DMS53 treated with DMSO at 0.1 percent for 48 hours (cell line): ENCODE data around the gene HIKESHI.
"Not testable (repeated sequence)": the region's sequence is repeated elsewhere in the genome, so short reads cannot be mapped to it uniquely, and the experiment has no call there.

ENCODE experiments used
- DNase-seq: peaks from one replicate; lab custom pipeline; 2025; ENCODE audit not compliant: unreplicated experiment; lab: John Stamatoyannopoulos, UW

HIKESHI gene

GRCh38 chr11:86292912-86293616 is 9.0 kb upstream of the HIKESHI start:
- DNase-seq, result no peak

GRCh38 chr11:86294026-86294425 is 8.0 kb upstream of the HIKESHI start:
- DNase-seq, result no peak

- no peak for DNase-seq
These were observed 323 bp upstream of the HIKESHI start for GRCh38 chr11:86301742-86302091.

- no peak for DNase-seq
These were observed 1.2 kb downstream of the HIKESHI start for GRCh38 chr11:86303257-86303656.

GRCh38 chr11:86308710-86309109 is 6.7 kb downstream of the HIKESHI start:
- not testable (repeated sequence) for DNase-seq

GRCh38 chr11:86313793-86314192 is 11.8 kb downstream of the HIKESHI start:
- DNase-seq, result no peak

- no peak for DNase-seq
These were observed 12.6 kb downstream of the HIKESHI start for GRCh38 chr11:86314636-86315035.

GRCh38 chr11:86335131-86335767 is 33.2 kb downstream of the HIKESHI start:
- DNase-seq, result no peak

GRCh38 chr11:86337227-86337626 is 35.2 kb downstream of the HIKESHI start:
- no peak for DNase-seq

GRCh38 chr11:86341382-86341781 is 39.3 kb downstream of the HIKESHI start:
- no peak for DNase-seq

GRCh38 chr11:86346513-86346912 is 44.5 kb downstream of the HIKESHI start:
- DNase-seq, result no peak

- no peak for DNase-seq
These were observed 53.2 kb downstream of the HIKESHI start for GRCh38 chr11:86355256-86355655.

- DNase-seq, result not testable (repeated sequence)
These were observed 55.4 kb downstream of the HIKESHI start for GRCh38 chr11:86357412-86357811.

GRCh38 chr11:86358720-86359119 is 56.7 kb downstream of the HIKESHI start:
- no peak for DNase-seq

- DNase-seq, result peak; percentile 22
These were observed 58.8 kb downstream of the HIKESHI start for GRCh38 chr11:86360775-86361395.

GRCh38 chr11:86363424-86363823 is 61.4 kb downstream of the HIKESHI start:
- no peak for DNase-seq

- DNase-seq, result no peak
These were observed 63.5 kb downstream of the HIKESHI start for GRCh38 chr11:86365546-86365945.

- DNase-seq, result no peak
These were observed 67.6 kb downstream of the HIKESHI start for GRCh38 chr11:86369668-86370067.

GRCh38 chr11:86370171-86370570 is 68.1 kb downstream of the HIKESHI start:
- no peak for DNase-seq

GRCh38 chr11:86370922-86371594 is 69.0 kb downstream of the HIKESHI start:
- DNase-seq, result peak; percentile 65

- DNase-seq, result no peak
These were observed 70.0 kb downstream of the HIKESHI start for GRCh38 chr11:86372041-86372440.

- no peak for DNase-seq
These were observed 70.5 kb downstream of the HIKESHI start for GRCh38 chr11:86372586-86372985.
